Mammary epithelial cell (primary cell): ENCODE measurements around the gene MBP.

ENCODE experiments used
- EZH2 ChIP-seq: IDR thresholded peaks from 2 replicates; pipeline ENCODE4 v1.6.1; 2012; ENCODE audit warnings: low read length, inconsistent platforms, borderline replicate concordance
- TF ChIP-seq, protein P1 (sequence below), 2 donors: IDR thresholded peaks in 1 of 2; conservative IDR thresholded peaks in 1 of 2; 2 replicates each; pipeline ENCODE4 v1.5.1; 2011 to 2012; ENCODE audit warnings: inconsistent platforms in 2 of 2, low read length in 2 of 2, mild to moderate bottlenecking in 2 of 2, control low read depth in 1 of 2, low read depth in 1 of 2; ENCODE audit not compliant: insufficient read depth in 1 of 2; ENCODE audit errors: extremely low read depth in 1 of 2

DNA sequence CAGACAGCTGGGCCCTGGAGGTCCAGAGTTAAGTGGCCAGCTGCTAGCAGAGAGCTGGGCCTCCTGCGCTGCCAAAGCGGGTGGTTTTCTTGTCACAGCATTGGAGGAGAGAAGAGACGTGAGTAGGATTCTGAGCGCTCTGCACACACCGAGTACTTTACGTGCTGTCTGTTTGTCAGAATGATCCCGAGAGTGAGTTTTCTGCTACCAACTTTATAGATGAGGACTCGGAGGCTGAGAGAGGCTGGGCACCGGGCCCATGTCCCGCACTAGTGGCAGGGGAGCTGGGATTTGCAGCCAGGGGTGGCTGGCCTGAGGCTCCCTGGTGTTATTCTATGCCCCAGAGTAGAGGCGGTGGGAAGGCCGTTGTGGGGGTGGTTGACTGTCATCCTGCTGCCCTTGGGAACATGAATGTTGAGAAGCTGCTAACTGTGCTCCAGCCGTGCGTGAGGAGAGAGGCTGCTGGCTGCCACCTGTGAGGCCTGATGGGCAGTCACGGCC, 36.3 kb upstream of the MBP start:
- TF ChIP-seq, protein P1, sequence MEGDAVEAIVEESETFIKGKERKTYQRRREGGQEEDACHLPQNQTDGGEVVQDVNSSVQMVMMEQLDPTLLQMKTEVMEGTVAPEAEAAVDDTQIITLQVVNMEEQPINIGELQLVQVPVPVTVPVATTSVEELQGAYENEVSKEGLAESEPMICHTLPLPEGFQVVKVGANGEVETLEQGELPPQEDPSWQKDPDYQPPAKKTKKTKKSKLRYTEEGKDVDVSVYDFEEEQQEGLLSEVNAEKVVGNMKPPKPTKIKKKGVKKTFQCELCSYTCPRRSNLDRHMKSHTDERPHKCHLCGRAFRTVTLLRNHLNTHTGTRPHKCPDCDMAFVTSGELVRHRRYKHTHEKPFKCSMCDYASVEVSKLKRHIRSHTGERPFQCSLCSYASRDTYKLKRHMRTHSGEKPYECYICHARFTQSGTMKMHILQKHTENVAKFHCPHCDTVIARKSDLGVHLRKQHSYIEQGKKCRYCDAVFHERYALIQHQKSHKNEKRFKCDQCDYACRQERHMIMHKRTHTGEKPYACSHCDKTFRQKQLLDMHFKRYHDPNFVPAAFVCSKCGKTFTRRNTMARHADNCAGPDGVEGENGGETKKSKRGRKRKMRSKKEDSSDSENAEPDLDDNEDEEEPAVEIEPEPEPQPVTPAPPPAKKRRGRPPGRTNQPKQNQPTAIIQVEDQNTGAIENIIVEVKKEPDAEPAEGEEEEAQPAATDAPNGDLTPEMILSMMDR (conservative IDR thresholded peaks at IDR 0.05 in 1 of 2, IDR thresholded peaks at IDR 0.05 in 1 of 2; ENCODE audit: extremely low read depth in 1 of 2, insufficient read depth in 1 of 2, low read depth in 1 of 2, low read length in 2 of 2), result no peak
- no peak for TF ChIP-seq EZH2
